ENCODE results near the gene RNF148. TPM values are rescaled to one million over a fixed set of nuclear protein-coding genes. Genes with fewer than 3 reads are reported as not detected.
"Not testable (repeated sequence)": the region's sequence is repeated elsewhere in the genome, so short reads cannot be mapped to it uniquely, and the experiment has no call there.

Gene RNF148
- total RNA-seq, 2 experiments from 2014 or later = not detected

- intact Hi-C loops (cut with micrococcal nuclease) = no loop called here
- Mint-ChIP-seq H3K27me3 (no peaks in the 10 kb centered on the region), H3K9me3 (peaks cover 2% of the 10 kb centered on the region), H3K4me3 (no peak overlapping the region), H3K36me3 (no peaks in the 10 kb centered on the region), H3K4me1 (ENCODE audit: low read depth) (no peaks in the 10 kb centered on the region), H3K27ac (no peak overlapping the region)
- POLR2A ChIA-PET = no interaction called here
- no peak for DNase-seq
- CTCF ChIA-PET = no interaction called here
Measured at GRCh38 chr7:122684504-122684903, 18.2 kb downstream of the RNF148 start.

- CTCF ChIA-PET = no interaction called here
- H3K4me1 Mint-ChIP-seq (ENCODE audit: low read depth) = no peaks in the 10 kb centered on the region
- H3K36me3 Mint-ChIP-seq = no peaks in the 10 kb centered on the region
- DNase-seq = no peak
- H3K9me3 Mint-ChIP-seq = peaks cover 13% of the 10 kb centered on the region
- no peak overlapping the region for H3K27ac Mint-ChIP-seq
- intact Hi-C loops (cut with micrococcal nuclease) = no loop called here
- H3K4me3 Mint-ChIP-seq = no peak overlapping the region
- H3K27me3 Mint-ChIP-seq = no peaks in the 10 kb centered on the region
- POLR2A ChIA-PET = no interaction called here
Measured at GRCh38 chr7:122682815-122683550, 19.7 kb downstream of the RNF148 start.

DNA sequence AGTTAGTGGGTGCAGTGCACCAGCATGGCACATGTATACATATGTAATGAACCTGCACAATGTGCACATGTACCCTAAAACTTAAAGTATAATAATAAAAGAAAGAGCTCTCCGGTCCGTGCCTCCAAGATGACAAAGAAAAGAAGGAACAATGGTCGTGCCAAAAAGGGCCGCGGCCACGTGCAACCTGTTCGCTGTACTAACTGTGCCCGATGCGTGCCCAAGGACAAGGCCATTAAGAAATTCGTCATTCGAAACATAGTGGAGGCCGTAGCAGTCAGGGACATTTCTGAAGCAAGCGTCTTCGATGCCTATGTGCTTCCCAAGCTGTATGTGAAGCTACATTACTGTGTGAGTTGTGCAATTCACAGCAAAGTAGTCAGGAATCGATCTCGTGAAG lies 21.5 kb downstream of the RNF148 start:
- peaks cover 13% of the 10 kb centered on the region for H3K9me3 Mint-ChIP-seq
- POLR2A ChIA-PET; H3K27me3 Mint-ChIP-seq; intact Hi-C loops (cut with micrococcal nuclease); H3K27ac Mint-ChIP-seq; H3K4me3 Mint-ChIP-seq; H3K36me3 Mint-ChIP-seq; H3K4me1 Mint-ChIP-seq (ENCODE audit: low read depth); CTCF ChIA-PET; DNase-seq: not testable (repeated sequence)

- no peaks in the 10 kb centered on the region for H3K27me3 Mint-ChIP-seq
- H3K4me3 Mint-ChIP-seq = no peak overlapping the region
- no peak overlapping the region for H3K27ac Mint-ChIP-seq
- no peaks in the 10 kb centered on the region for H3K36me3 Mint-ChIP-seq
- no peaks in the 10 kb centered on the region for H3K4me1 Mint-ChIP-seq (ENCODE audit: low read depth)
- intact Hi-C loops (cut with micrococcal nuclease) = no loop called here
- POLR2A ChIA-PET = no interaction called here
- DNase-seq = no peak
- H3K9me3 Mint-ChIP-seq = peaks cover 13% of the 10 kb centered on the region
- CTCF ChIA-PET = no interaction called here
Measured at GRCh38 chr7:122679813-122680212, 22.9 kb downstream of the RNF148 start.

DNA sequence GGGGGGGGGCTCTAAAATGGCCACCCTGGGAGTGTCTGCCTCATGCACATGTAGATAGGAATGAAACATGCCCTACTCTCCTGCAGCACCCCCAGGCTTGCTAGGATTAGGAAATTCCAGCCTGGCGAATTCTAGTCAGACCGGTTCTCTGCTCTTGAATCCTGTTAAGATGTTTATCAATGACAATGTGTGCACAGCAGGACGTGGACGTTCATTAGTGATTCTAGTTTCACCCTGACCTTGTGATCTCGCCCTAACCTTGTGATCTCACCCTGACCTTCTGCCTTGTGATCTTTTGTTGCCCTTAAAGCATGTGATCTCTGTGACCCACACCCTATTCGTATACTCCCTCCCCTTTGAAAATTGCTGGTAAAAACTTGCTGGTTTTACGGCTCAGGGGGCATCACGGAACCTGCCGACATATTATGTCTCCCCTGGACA lies 23.4 kb downstream of the RNF148 start:
- H3K4me3 Mint-ChIP-seq; H3K27ac Mint-ChIP-seq; intact Hi-C loops (cut with micrococcal nuclease); H3K27me3 Mint-ChIP-seq; H3K4me1 Mint-ChIP-seq (ENCODE audit: low read depth); POLR2A ChIA-PET; DNase-seq; CTCF ChIA-PET; H3K36me3 Mint-ChIP-seq: not testable (repeated sequence)
- peaks cover 13% of the 10 kb centered on the region for H3K9me3 Mint-ChIP-seq

DNA sequence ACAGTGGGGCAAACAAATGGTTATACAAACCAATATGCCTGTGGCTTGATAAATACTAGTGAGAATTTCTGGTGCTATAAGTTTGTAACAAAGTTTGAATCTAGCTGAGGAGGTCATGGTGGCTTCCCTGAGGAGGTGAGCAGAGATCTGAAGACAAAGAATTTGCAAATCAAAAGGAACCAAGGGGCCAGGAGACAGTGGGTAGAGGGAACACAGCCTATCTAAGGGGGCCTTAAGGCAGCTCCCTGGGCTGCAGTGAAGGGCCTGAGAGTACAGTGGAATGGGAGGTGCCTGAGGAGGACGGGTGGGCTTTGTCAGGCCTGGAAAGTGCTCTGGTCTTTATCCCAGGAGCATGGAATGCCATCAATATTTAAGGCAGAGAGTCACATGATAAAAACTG lies 25.6 kb downstream of the RNF148 start:
- Mint-ChIP-seq H3K27ac (no peak overlapping the region), H3K4me3 (no peak overlapping the region), H3K9me3 (peaks cover 17% of the 10 kb centered on the region), H3K4me1 (ENCODE audit: low read depth) (no peaks in the 10 kb centered on the region), H3K27me3 (no peaks in the 10 kb centered on the region), H3K36me3 (no peaks in the 10 kb centered on the region)
- DNase-seq = no peak
- ChIA-PET POLR2A (no interaction called here), CTCF (no interaction called here)
- intact Hi-C loops (cut with micrococcal nuclease) = no loop called here

DNA sequence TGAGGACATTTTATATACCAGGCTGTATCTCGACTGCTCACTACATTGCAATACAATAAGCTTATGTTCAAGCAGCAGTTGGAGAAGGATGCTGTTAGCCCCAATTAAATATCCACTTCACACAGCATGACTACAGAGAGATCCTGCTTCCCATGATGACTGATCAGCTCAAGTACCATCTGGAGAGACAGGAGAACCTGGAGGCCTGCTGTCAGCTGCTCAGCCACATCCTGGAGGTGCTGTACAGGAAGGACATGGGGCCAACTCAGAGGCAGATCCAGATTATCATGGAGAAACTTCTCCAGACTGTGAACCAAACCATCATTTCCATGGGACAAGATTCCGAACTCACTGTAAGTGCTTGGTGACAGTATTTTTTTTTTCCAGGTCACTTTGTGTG lies 26.3 kb downstream of the RNF148 start:
- Mint-ChIP-seq H3K27me3 (no peaks in the 10 kb centered on the region), H3K4me1 (ENCODE audit: low read depth) (no peaks in the 10 kb centered on the region), H3K36me3 (no peaks in the 10 kb centered on the region), H3K27ac (no peak overlapping the region), H3K9me3 (peaks cover 17% of the 10 kb centered on the region), H3K4me3 (no peak overlapping the region)
- ChIA-PET POLR2A (no interaction called here), CTCF (no interaction called here)
- DNase-seq = no peak
- intact Hi-C loops (cut with micrococcal nuclease) = no loop called here

- Mint-ChIP-seq H3K27me3 (no peaks in the 10 kb centered on the region), H3K27ac (no peak overlapping the region), H3K4me3 (no peak overlapping the region), H3K36me3 (no peaks in the 10 kb centered on the region), H3K4me1 (ENCODE audit: low read depth) (no peaks in the 10 kb centered on the region), H3K9me3 (peaks cover 17% of the 10 kb centered on the region)
- POLR2A ChIA-PET = no interaction called here
- DNase-seq = no peak
- intact Hi-C loops (cut with micrococcal nuclease) = no loop called here
- CTCF ChIA-PET = no interaction called here
Measured at GRCh38 chr7:122675621-122676020, 27.1 kb downstream of the RNF148 start.

DNA sequence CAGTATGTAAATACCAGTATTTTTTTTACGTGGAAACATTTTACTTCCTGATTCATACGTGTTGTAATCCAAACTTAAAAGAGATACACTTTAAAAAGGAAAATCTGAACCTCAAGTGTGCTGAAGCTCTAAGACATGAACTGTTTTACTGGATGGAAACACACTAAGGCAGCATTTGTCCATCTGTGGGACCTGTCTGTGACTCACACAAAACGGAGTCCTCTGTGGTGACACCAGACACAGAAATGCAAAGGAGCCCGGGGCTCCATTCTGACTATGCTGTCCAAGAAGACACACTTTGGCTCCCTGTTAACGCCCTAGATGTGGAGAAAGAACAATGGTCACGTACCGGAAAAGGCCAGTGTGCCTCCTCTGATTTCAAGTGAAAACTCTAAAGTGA lies 27.7 kb downstream of the RNF148 start:
- ChIA-PET POLR2A (no interaction called here), CTCF (interaction anchor here (0.5 kb wide), 1 partner anchor 120 kb away, joined by 4 read pairs; no protein-coding TSS in a partner anchor)
- Mint-ChIP-seq H3K36me3 (no peaks in the 10 kb centered on the region), H3K9me3 (peaks cover 17% of the 10 kb centered on the region), H3K27me3 (no peaks in the 10 kb centered on the region), H3K4me1 (ENCODE audit: low read depth) (no peaks in the 10 kb centered on the region), H3K27ac (no peak overlapping the region), H3K4me3 (no peak overlapping the region)
- no peak for DNase-seq
- intact Hi-C loops (cut with micrococcal nuclease) = no loop called here

DNA sequence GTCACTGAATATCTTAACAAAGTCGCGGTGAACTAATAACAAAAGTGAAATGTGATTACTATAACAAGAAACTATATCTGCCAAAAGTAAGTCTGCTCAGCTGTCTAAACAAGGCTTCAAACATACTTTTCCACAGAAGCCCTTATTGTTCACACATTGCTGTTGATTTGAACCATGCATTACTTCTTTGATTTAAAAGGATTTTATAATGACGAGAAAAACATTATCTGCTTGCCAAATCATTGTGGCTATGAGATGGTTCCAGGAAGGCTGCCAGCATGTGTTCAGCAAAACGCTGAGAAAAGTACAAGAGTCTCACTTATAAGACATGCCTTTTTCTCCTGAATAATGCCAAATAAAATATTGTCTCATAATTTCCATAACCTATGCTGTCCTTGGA lies 28.2 kb downstream of the RNF148 start:
- intact Hi-C loops (cut with micrococcal nuclease) = no loop called here
- ChIA-PET CTCF (no interaction called here), POLR2A (interaction anchor here (0.6 kb wide), 1 partner anchor 56 kb away, joined by 4 read pairs; no protein-coding TSS in a partner anchor)
- no peak for DNase-seq
- Mint-ChIP-seq H3K36me3 (no peaks in the 10 kb centered on the region), H3K27me3 (no peaks in the 10 kb centered on the region), H3K9me3 (peaks cover 14% of the 10 kb centered on the region), H3K27ac (no peak overlapping the region), H3K4me1 (ENCODE audit: low read depth) (no peaks in the 10 kb centered on the region), H3K4me3 (no peak overlapping the region)

DNA sequence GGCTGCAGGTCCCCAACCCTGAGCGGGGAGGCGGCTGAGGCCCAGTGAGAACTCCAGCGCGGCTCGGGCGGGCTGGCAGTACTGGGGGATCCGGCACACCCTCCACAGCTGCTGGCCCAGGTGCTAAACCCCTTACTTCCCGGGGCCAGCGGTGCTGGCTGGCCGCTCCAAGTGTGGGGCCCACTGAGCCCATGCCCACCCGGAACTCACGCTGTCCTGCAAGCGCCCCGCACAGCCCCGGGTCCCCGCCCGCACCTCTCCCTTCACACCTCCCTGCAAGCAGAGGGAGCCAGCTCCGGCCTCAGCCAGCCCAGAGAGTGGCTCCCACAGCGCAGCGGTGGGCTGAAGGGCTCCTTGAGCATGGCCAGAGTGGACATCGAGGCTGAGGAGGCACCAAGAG lies 28.8 kb downstream of the RNF148 start:
- no peaks in the 10 kb centered on the region for H3K36me3 Mint-ChIP-seq
- H3K4me1 Mint-ChIP-seq (ENCODE audit: low read depth) = no peaks in the 10 kb centered on the region

GRCh38 chr7:122672536-122672935 lies 30.2 kb downstream of the RNF148 start:
- H3K9me3 Mint-ChIP-seq = peaks cover 4% of the 10 kb centered on the region
- ChIA-PET POLR2A (no interaction called here), CTCF (no interaction called here)
- intact Hi-C loops (cut with micrococcal nuclease) = no loop called here
- H3K27ac Mint-ChIP-seq = no peak overlapping the region
- H3K4me3 Mint-ChIP-seq = no peak overlapping the region
- no peaks in the 10 kb centered on the region for H3K36me3 Mint-ChIP-seq
- DNase-seq = no peak
- no peaks in the 10 kb centered on the region for H3K4me1 Mint-ChIP-seq (ENCODE audit: low read depth)
- H3K27me3 Mint-ChIP-seq = no peaks in the 10 kb centered on the region

More for the DNA sequence above, 28.8 kb downstream of the RNF148 start:
- Mint-ChIP-seq H3K27me3 (no peaks in the 10 kb centered on the region), H3K4me3 (no peak overlapping the region), H3K9me3 (peaks cover 12% of the 10 kb centered on the region), H3K27ac (no peak overlapping the region)
- CTCF ChIA-PET = no interaction called here
- no peak for DNase-seq
- intact Hi-C loops (cut with micrococcal nuclease) = no loop called here
- POLR2A ChIA-PET = no interaction called here

DNA sequence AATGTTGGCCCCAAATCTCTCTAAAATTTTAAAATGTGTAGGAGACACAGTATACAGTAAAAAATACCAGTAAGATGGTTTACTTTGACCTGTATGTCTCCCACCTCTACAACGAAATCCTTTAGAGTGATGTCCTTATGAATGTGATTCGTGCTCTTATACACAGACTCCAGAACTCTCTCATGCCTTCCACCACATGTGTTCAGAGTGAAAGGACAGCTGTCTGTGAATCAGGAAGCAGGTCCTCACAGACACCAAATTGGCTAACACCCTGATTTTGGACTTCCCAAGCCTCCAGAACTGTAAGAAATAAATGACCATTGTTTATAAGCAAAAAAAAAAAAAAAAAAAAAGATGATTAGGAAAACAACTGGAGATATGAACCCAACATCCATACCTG lies 39.0 kb downstream of the RNF148 start:
- DNase-seq = no peak
- Mint-ChIP-seq H3K4me1 (ENCODE audit: low read depth) (no peaks in the 10 kb centered on the region), H3K27me3 (no peaks in the 10 kb centered on the region), H3K27ac (no peak overlapping the region), H3K9me3 (peaks cover 4% of the 10 kb centered on the region), H3K36me3 (no peaks in the 10 kb centered on the region), H3K4me3 (no peak overlapping the region)
- intact Hi-C loops (cut with micrococcal nuclease) = no loop called here
- ChIA-PET POLR2A (no interaction called here), CTCF (no interaction called here)

Measured in activated CD4-positive, alpha-beta memory T cell treated with anti-CD3 and anti-CD28 coated beads for 36 hours (primary cell).